Stimulated activated CD4-positive, alpha-beta T cell treated with anti-CD3 and anti-CD28 coated beads, Interleukin-4, amount 100 ng/mL, for 48 hours (primary cell): ENCODE results near the gene CST6.
"Not testable (repeated sequence)": the region's sequence is repeated elsewhere in the genome, so short reads cannot be mapped to it uniquely, and the experiment has no call there.

Source experiments
- DNase-seq, 2 donors: peaks; one replicate each; pipeline ENCODE4 v3.0.0-alpha.2; 2020; ENCODE audit warnings: low read depth in 2 of 2

The CST6 gene

GRCh38 chr11:66015454-66015881 lies 3.7 kb downstream of the CST6 start:
- DNase-seq, result no peak

DNA sequence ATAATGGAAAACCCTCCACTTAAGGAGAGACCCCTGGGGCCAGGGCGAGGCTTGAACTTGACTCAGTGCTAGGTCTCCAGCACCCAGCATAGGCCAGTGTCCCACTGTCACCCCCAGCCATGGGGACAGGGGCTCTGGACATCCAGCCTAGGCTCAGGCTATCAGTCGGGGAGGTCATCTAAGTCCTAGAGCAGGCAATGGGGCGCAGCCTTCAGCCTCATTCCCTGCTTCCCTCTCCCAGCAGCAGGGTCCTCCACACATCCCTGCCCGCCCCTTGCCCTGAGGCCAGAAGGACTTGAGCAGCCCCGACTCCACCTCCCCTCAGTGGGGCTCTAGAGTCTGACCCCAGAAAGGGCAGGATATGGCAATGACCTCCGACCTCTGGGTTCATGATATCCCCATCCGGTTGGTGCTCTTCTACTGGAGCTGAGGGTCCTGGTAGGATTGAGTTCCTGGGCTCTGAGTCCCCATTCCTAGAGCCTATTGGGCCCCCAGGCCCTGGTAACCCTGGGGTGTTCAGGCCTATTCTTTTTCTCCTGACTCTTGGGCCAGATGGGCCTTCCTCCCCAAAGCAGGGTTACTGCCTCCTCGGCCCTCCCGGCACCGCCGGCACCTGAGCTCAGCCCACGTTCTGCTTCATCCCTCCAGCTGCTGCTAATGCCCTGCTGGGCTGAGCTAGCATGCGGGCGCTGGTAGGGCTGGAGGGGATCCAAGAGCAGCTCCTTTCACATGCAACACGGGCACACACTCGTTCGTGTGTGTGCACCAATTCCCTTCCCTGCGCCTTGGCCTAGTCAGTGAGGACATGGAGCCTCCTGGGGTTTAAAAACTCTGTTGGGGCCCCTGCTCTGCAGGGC lies 4.4 kb downstream of the CST6 start:
- DNase-seq, result no peak

DNA sequence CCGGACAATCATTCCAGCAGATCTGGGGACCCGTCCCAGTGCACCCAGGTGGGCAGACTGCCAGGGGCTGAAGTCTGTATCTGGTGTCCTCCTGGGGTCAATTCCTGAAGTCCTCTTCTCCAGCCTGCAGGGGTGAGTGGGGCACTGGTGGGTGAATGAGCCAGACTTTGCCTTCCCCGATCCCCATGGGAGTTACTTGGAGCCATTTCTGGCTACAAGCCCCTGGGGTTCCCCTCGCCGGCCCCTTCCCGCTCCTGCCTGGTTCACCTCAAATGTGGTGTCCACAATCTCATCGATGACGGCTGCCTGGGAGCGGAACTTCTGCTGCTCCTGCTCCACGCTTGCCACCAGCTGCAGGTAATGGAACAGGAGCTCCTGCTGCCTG lies 5.0 kb downstream of the CST6 start:
- DNase-seq, result no peak

DNA sequence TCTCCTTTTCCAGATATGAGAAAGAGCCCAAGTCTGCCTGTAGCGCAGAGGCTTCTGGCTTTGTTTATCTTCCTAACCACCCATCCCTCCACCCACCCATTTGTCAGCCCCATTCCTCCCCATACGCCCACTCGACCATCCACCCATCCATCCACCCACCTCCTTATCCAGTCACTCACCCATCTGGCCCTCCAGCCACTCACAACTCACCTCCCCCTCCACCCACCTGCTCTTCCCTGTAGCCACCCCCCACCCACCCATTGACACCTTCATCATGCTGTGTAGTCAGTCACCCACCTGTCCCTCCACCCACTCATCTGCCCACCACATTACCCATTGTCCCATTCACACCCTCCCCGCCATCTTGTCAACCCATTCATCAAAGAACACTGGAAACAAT lies 5.5 kb downstream of the CST6 start:
- no peak for DNase-seq

DNA sequence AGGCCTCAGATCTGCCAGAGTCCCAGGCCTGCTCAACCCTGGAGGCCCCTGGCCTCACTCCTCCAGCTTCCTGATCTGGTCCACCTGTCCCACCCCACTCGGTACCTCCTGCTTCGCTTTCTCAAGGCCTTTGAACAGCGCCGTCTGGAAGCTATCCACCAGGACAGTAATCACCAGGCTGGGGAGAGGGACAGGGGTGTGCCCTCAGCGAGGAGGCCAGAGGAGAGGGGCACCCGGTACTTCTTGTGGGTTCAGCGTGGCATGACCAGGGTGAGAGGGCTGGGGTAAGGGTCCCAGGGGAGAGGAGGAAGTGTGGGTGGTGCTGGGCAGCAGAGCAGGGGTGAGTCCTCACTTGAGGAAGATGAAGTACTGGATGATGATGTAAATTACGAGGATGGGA lies 8.4 kb downstream of the CST6 start:
- DNase-seq, result no peak

GRCh38 chr11:66020618-66021357 lies 9.0 kb downstream of the CST6 start:
- DNase-seq, result no peak

GRCh38 chr11:66022401-66023185 lies 10.8 kb downstream of the CST6 start:
- DNase-seq, result peak; percentile 63 to 87

GRCh38 chr11:66023186-66023440 lies 11.3 kb downstream of the CST6 start:
- not testable (repeated sequence) for DNase-seq

- DNase-seq, result no peak
These were observed 14.3 kb downstream of the CST6 start, which contains the start of gene CATSPER1 for GRCh38 chr11:66026017-66026529. CATSPER1 (minus strand) TSS chr11:66026479; CDS start chr11:66026379, 100 bp downstream.

GRCh38 chr11:66032957-66033735 lies 21.3 kb downstream of the CST6 start:
- DNase-seq, result no peak

- no peak for DNase-seq
These were observed 24.0 kb downstream of the CST6 start for GRCh38 chr11:66035653-66036333.

- DNase-seq, result no peak
These were observed 24.5 kb downstream of the CST6 start for GRCh38 chr11:66036334-66036710.

GRCh38 chr11:66037327-66037726 lies 25.5 kb downstream of the CST6 start:
- no peak for DNase-seq

- no peak for DNase-seq
These were observed 28.0 kb downstream of the CST6 start for GRCh38 chr11:66039765-66040164.

GRCh38 chr11:66042227-66042995 lies 30.6 kb downstream of the CST6 start:
- no peak for DNase-seq

- no peak for DNase-seq
These were observed 31.4 kb downstream of the CST6 start for GRCh38 chr11:66042996-66043906.

- DNase-seq, result no peak
These were observed 32.9 kb downstream of the CST6 start for GRCh38 chr11:66044757-66045156.

- peak; percentile 78 to 85 for DNase-seq
These were observed 33.4 kb downstream of the CST6 start for GRCh38 chr11:66045177-66045639.

- DNase-seq, result no peak
These were observed 35.1 kb downstream of the CST6 start for GRCh38 chr11:66046901-66047300.
